H1 (cell line): ENCODE data around the gene SCGB2B2. TPM values are rescaled to one million over a fixed set of nuclear protein-coding genes. Genes with fewer than 3 reads are reported as not detected.

Experiments
- CTCF ChIA-PET: fragments of 300-600 bp; sonication (Branson Sonifier 250); formaldehyde crosslinking; loops from one replicate; lab custom pipeline; 2021; ENCODE audit not compliant: partially characterized antibody; lab: Charles Lee
- POLR2A ChIA-PET: fragments of 300-600 bp; sonication (Branson Sonifier 250); formaldehyde crosslinking; loops from one replicate; lab custom pipeline; 2021; ENCODE audit warnings: inconsistent platforms; ENCODE audit not compliant: partially characterized antibody; lab: Charles Lee
- DNase-seq, 2 experiments: peaks; one replicate each; pipeline versions ENCODE4 v3.0.0 to v3.0.0-alpha.2; 2010 to 2022; ENCODE audit warnings: low spot score in 2 of 2, low read depth in 1 of 2, mixed read lengths in 1 of 2
- FAIRE-seq: peaks from 2 replicates; lab custom pipeline; 2011; peaks lifted over from hg19 to GRCh38; lab: Jason Lieb, UNC
- H2AFZ ChIP-seq: 2 replicates; pipeline ENCODE4 v1.8.1; 2012; ENCODE audit warnings: low read length, inconsistent platforms
- H2AK5ac ChIP-seq: 2 replicates; pipeline ENCODE4 v1.6.1; 2013; ENCODE audit warnings: low read depth, low read length
- H2BK120ac ChIP-seq: replicated peaks from 2 replicates; pipeline ENCODE3; 2013; ENCODE audit warnings: low read depth, low read length, inconsistent platforms
- H2BK12ac ChIP-seq: 2 replicates; pipeline ENCODE4 v1.6.1; 2013; ENCODE audit warnings: low read depth, low read length
- H2BK15ac ChIP-seq: 2 replicates; pipeline ENCODE4 v1.6.1; 2013; ENCODE audit warnings: low read length
- H2BK20ac ChIP-seq: 2 replicates; pipeline ENCODE4 v1.6.1; 2013; ENCODE audit warnings: low read length
- H2BK5ac ChIP-seq: 2 replicates; pipeline ENCODE4 v1.6.1; 2013; ENCODE audit warnings: low read depth, low read length
- H3K14ac ChIP-seq: 2 replicates; pipeline ENCODE4 v1.6.1; 2013; ENCODE audit warnings: inconsistent platforms; ENCODE audit not compliant: insufficient read length
- H3K18ac ChIP-seq: 2 replicates; pipeline ENCODE4 v1.6.1; 2013; ENCODE audit warnings: low read length; ENCODE audit errors: extremely low read depth
- H3K23ac ChIP-seq: 2 replicates; pipeline ENCODE4 v1.6.1; 2013; ENCODE audit warnings: inconsistent platforms; ENCODE audit not compliant: insufficient read length
- H3K23me2 ChIP-seq: 2 replicates; pipeline ENCODE4 v1.6.1; 2013; ENCODE audit warnings: low read depth, low read length
- H3K27ac ChIP-seq: 2 replicates; pipeline ENCODE4 v1.6.1; 2011; ENCODE audit warnings: low read depth, low read length, inconsistent platforms
- H3K27me3 ChIP-seq, 4 experiments: replicated peaks in 1 of 4; 1 replicate in 1 of 4; 2 replicates in 3 of 4; pipeline versions ENCODE4 v1.6.1 to v1.8.1; 2011 to 2013; ENCODE audit warnings: low read length in 3 of 4, mild to moderate bottlenecking in 3 of 4, inconsistent platforms in 2 of 4, mixed read lengths in 2 of 4, moderate library complexity in 1 of 4; ENCODE audit not compliant: control insufficient read depth in 3 of 4, insufficient read depth in 3 of 4; ENCODE audit errors: extremely low read depth in 1 of 4
- H3K36me3 ChIP-seq, 4 experiments: 2 replicates each; pipeline versions ENCODE4 v1.6.1 to v1.8.1; 2011 to 2013; ENCODE audit warnings: mild to moderate bottlenecking in 4 of 4, low read length in 3 of 4, moderate library complexity in 2 of 4, control low read depth in 1 of 4, inconsistent platforms in 1 of 4; ENCODE audit not compliant: insufficient read depth in 4 of 4, control insufficient read depth in 2 of 4
- H3K4ac ChIP-seq: replicated peaks from 2 replicates; pipeline ENCODE3; 2013; ENCODE audit warnings: low read length, low read depth, mixed read lengths, inconsistent platforms; ENCODE audit not compliant: insufficient read length
- H3K4me1 ChIP-seq, 4 experiments: replicated peaks in 1 of 4; 1 replicate in 1 of 4; 2 replicates in 3 of 4; pipeline versions ENCODE4 v1.6.1 to v1.8.1; 2011 to 2013; ENCODE audit warnings: low read length in 3 of 4, inconsistent platforms in 2 of 4, mixed read lengths in 1 of 4; ENCODE audit not compliant: insufficient read depth in 4 of 4, control insufficient read depth in 3 of 4
- H3K4me2 ChIP-seq, 2 experiments: 2 replicates each; pipeline versions ENCODE4 v1.6.1 to v1.8.1; 2011 to 2013; ENCODE audit warnings: low read depth in 2 of 2, low read length in 2 of 2, control low read depth in 1 of 2, inconsistent platforms in 1 of 2, mild to moderate bottlenecking in 1 of 2; ENCODE audit not compliant: insufficient read depth in 1 of 2
- H3K4me3 ChIP-seq, 4 experiments: fragments of 200-600, 300-600 bp in 1 of 4; sonication (generic), shearing (Covaris generic), sonication (Bioruptor Twin) in 1 of 4; 2 replicates each; pipeline versions ENCODE4 v1.5.1 to v1.8.1; 2011 to 2016; ENCODE audit warnings: low read length in 4 of 4, low read depth in 3 of 4, control low read depth in 2 of 4, inconsistent platforms in 2 of 4, mild to moderate bottlenecking in 2 of 4, mixed read lengths in 1 of 4, moderate library complexity in 1 of 4; ENCODE audit not compliant: insufficient read depth in 2 of 4; ENCODE audit errors: extremely low read depth in 1 of 4
- H3K56ac ChIP-seq: replicated peaks from 2 replicates; pipeline ENCODE3; 2013; ENCODE audit warnings: low read depth, mild to moderate bottlenecking, mixed read lengths, low read length, inconsistent platforms; ENCODE audit not compliant: insufficient read length
- H3K79me1 ChIP-seq: 2 replicates; pipeline ENCODE4 v1.6.1; 2013; ENCODE audit warnings: low read depth, low read length, control low read depth
- H3K79me2 ChIP-seq, 2 experiments: 2 replicates each; pipeline versions ENCODE4 v1.6.1 to v1.8.1; 2012 to 2013; ENCODE audit warnings: low read length in 2 of 2, mild to moderate bottlenecking in 2 of 2, inconsistent platforms in 1 of 2; ENCODE audit not compliant: insufficient read depth in 2 of 2, control insufficient read depth in 1 of 2
- H3K9ac ChIP-seq, 4 experiments: replicated peaks in 1 of 4; 1 replicate in 1 of 4; 2 replicates in 3 of 4; pipeline versions ENCODE4 v1.6.1 to v1.8.1; 2011 to 2013; ENCODE audit warnings: low read depth in 3 of 4, low read length in 3 of 4, control low read depth in 2 of 4, mild to moderate bottlenecking in 2 of 4, moderate library complexity in 2 of 4, inconsistent platforms in 1 of 4; ENCODE audit errors: extremely low read depth in 1 of 4
- H3K9me3 ChIP-seq, 2 experiments: 2 replicates each; pipeline versions ENCODE4 v1.6.1 to v1.8.1; 2012 to 2013; ENCODE audit warnings: mild to moderate bottlenecking in 2 of 2, moderate library complexity in 2 of 2, control low read depth in 1 of 2, inconsistent platforms in 1 of 2, low read depth in 1 of 2, low read length in 1 of 2, mixed read lengths in 1 of 2; ENCODE audit not compliant: insufficient read depth in 2 of 2
- H4K20me1 ChIP-seq, 2 experiments: replicated peaks in 1 of 2; 2 replicates each; pipeline versions ENCODE3 to v1.8.1; 2011 to 2013; ENCODE audit warnings: inconsistent platforms in 2 of 2, low read length in 2 of 2, mild to moderate bottlenecking in 1 of 2; ENCODE audit not compliant: insufficient read depth in 2 of 2, control insufficient read depth in 1 of 2
- H4K5ac ChIP-seq: 2 replicates; pipeline ENCODE4 v1.6.1; 2013; ENCODE audit warnings: low read length, low read depth, mixed read lengths, inconsistent platforms; ENCODE audit not compliant: insufficient read length
- H4K8ac ChIP-seq: 2 replicates; pipeline ENCODE4 v1.8.0; 2013; ENCODE audit warnings: mild to moderate bottlenecking, moderate library complexity, low read length, inconsistent platforms; ENCODE audit not compliant: insufficient read depth; ENCODE audit errors: extremely low read depth
- H4K91ac ChIP-seq: replicated peaks from 2 replicates; pipeline ENCODE3; 2013; ENCODE audit warnings: low read length, mixed read lengths, inconsistent platforms; ENCODE audit not compliant: insufficient read length
- ASH2L ChIP-seq: fragments of 200-600, 300-600 bp; sonication (generic); IDR thresholded peaks from one replicate; pipeline ENCODE4 v1.7.1; 2017; ENCODE audit warnings: low read length
- BACH1 ChIP-seq: IDR thresholded peaks from 2 replicates; pipeline ENCODE4 v1.6.1; 2012; ENCODE audit warnings: low read length, improper control_type of control experiment
- BCL11A ChIP-seq, 2 experiments: IDR thresholded peaks; one replicate each; pipeline ENCODE4 v1.6.1; 2011; ENCODE audit warnings: low read depth in 2 of 2, low read length in 2 of 2, mild to moderate bottlenecking in 2 of 2
- CHD2 ChIP-seq: IDR thresholded peaks from 2 replicates; pipeline ENCODE4 v1.6.1; 2012; ENCODE audit warnings: low read length, improper control_type of control experiment
- FOSL1 ChIP-seq: IDR thresholded peaks from 2 replicates; pipeline ENCODE4 v1.6.1; 2011; ENCODE audit warnings: mild to moderate bottlenecking, low read depth, low read length, moderate library complexity; ENCODE audit not compliant: insufficient read depth
- GTF2F1 ChIP-seq: IDR thresholded peaks from 2 replicates; pipeline ENCODE4 v1.6.1; 2012; ENCODE audit warnings: low read depth, low read length, improper control_type of control experiment, borderline replicate concordance
- HDAC6 ChIP-seq: IDR thresholded peaks from one replicate; pipeline ENCODE4 v1.7.1; 2012; ENCODE audit warnings: low read depth, mild to moderate bottlenecking, inconsistent platforms, low read length, moderate library complexity
- KDM4A ChIP-seq: IDR thresholded peaks from one replicate; pipeline ENCODE4 v1.7.1; 2012; ENCODE audit warnings: low read depth, mild to moderate bottlenecking, moderate library complexity, low read length, inconsistent platforms; ENCODE audit not compliant: severe bottlenecking
- POLR2A ChIP-seq, 2 experiments: IDR thresholded peaks; 1 replicate in 1 of 2; 2 replicates in 1 of 2; pipeline ENCODE4 v1.6.1; 2011; ENCODE audit warnings: low read depth in 2 of 2, low read length in 2 of 2, mild to moderate bottlenecking in 2 of 2; ENCODE audit errors: control extremely low read depth in 1 of 2
- RAD21 ChIP-seq, 2 experiments: IDR thresholded peaks in 1 of 2; conservative IDR thresholded peaks in 1 of 2; 2 replicates each; pipeline ENCODE4 v1.6.1; 2011; ENCODE audit warnings: low read depth in 2 of 2, low read length in 2 of 2, improper control_type of control experiment in 1 of 2, inconsistent platforms in 1 of 2, mild to moderate bottlenecking in 1 of 2, moderate library complexity in 1 of 2
- RBBP5 ChIP-seq: IDR thresholded peaks from 2 replicates; pipeline ENCODE4 v1.7.1; 2012; ENCODE audit warnings: low read depth, mild to moderate bottlenecking, inconsistent platforms, low read length, moderate library complexity, borderline replicate concordance
- RFX5 ChIP-seq: IDR thresholded peaks from 2 replicates; pipeline ENCODE4 v1.6.1; 2011; ENCODE audit warnings: low read depth, low read length, improper control_type of control experiment, borderline replicate concordance
- SP2 ChIP-seq: IDR thresholded peaks from 2 replicates; pipeline ENCODE4 v1.6.1; 2012; ENCODE audit warnings: mild to moderate bottlenecking, low read length, inconsistent platforms
- SUZ12 ChIP-seq: fragments of 200-600 bp; sonication (generic); IDR thresholded peaks from 2 replicates; pipeline ENCODE4 v1.6.1; 2012; ENCODE audit warnings: mild to moderate bottlenecking, inconsistent platforms, low read length, moderate library complexity, mixed read lengths
- TEAD4 ChIP-seq: IDR thresholded peaks from 2 replicates; pipeline ENCODE4 v1.6.1; 2012; ENCODE audit warnings: low read depth, low read length, inconsistent platforms, mixed read lengths
- ZNF274 ChIP-seq: IDR thresholded peaks from 2 replicates; pipeline ENCODE4 v1.7.0; 2012; ENCODE audit warnings: low read length, borderline replicate concordance; ENCODE audit errors: extremely low read depth
- WGBS, 2 experiments: shearing (Covaris generic) in 1 of 2; methylation state at CpG; one replicate each; pipeline versions ENCODE4 v1.1.6 to v1.1.7; 2013 to 2015; ENCODE audit warnings: low lambda C conversion rate in 2 of 2, mixed read lengths in 2 of 2, inconsistent platforms in 1 of 2, low coverage in 1 of 2, missing lambda C conversion rate in 1 of 2; ENCODE audit not compliant: insufficient replicate concordance in 2 of 2, insufficient coverage in 1 of 2, insufficient read length in 1 of 2; ENCODE audit errors: extremely low coverage in 1 of 2, missing lambda C conversion rate in 1 of 2; 5-methylcytosine and 5-hydroxymethylcytosine counted together
- polyA plus RNA-seq, 7 experiments: library from polyadenylated mRNA; depleted of rRNA in 3 of 7; stranded (reverse) in 5 of 7; unstranded in 2 of 7; fragments of >200 nt in 5 of 7; fragments of 200-250 nt in 2 of 7; gene quantifications; 1 replicate in 5 of 7; 2 replicates in 1 of 7; 4 replicates in 1 of 7; pipeline versions ENCODE4 v1.2.1 to v1.2.3, GENCODE V29; 2011 to 2013; ENCODE audit warnings: missing spikeins in 2 of 7, mixed read lengths in 2 of 7
- total RNA-seq: library from RNA; stranded (reverse); fragmentation: NEBNext Ultra II Directional; extraction: Animal tissue kit (Norgen Biotek cat#: 25700); gene quantifications from 2 replicates; pipeline ENCODE4 v1.2.1, GENCODE V29; 2021

The SCGB2B2 gene
- total and polyA plus RNA-seq, 2 of the 8 experiments (the other 6 are each of a cell fraction or from before 2014, with no cell fraction given), result 0.09 TPM; not detected in 1

- Histone ChIP-seq H3K23me2 (no peaks in the 10 kb centered on the region), H3K4me3 (no peak overlapping the region)
- WGBS, 2 experiments, result 81% methylated on average over 11 of the region's 11 CpGs; no CpG with 5 or more reads in 1 of the 2 experiments
- no peak for TF ChIP-seq BACH1
- TF ChIP-seq RFX5, result no peak
- no peak for TF ChIP-seq KDM4A
- no peak for TF ChIP-seq SP2
- TF ChIP-seq FOSL1, result no peak
- TF ChIP-seq ZNF274, result no peak
- no peak for TF ChIP-seq BCL11A (IDR thresholded peaks at IDR 0.05; ENCODE audit: low read depth in 2 of 2, low read length in 2 of 2)
- TF ChIP-seq RBBP5, result no peak
- TF ChIP-seq GTF2F1, result no peak
- no peak for TF ChIP-seq SUZ12
- TF ChIP-seq ASH2L, result no peak
- TF ChIP-seq POLR2A (IDR thresholded peaks at IDR 0.05; ENCODE audit: control extremely low read depth in 1 of 2, low read depth in 2 of 2, low read length in 2 of 2), result no peak
- no peak for TF ChIP-seq TEAD4
- TF ChIP-seq HDAC6, result no peak
- no peak for TF ChIP-seq RAD21 (IDR thresholded peaks at IDR 0.05 in 1 of 2, conservative IDR thresholded peaks at IDR 0.05 in 1 of 2; ENCODE audit: low read depth in 2 of 2, low read length in 2 of 2)
- TF ChIP-seq CHD2, result no peak
These were observed 45.4 kb upstream of the SCGB2B2 start for GRCh38 chr19:34722353-34722752.

More at GRCh38 chr19:34722353-34722752, 45.4 kb upstream of the SCGB2B2 start:
- no peak overlapping the region for H4K91ac ChIP-seq
- POLR2A ChIA-PET, result no interaction called here
- no peak overlapping the region for H2BK15ac ChIP-seq
- H2AFZ ChIP-seq, result no peak overlapping the region
- H3K27me3 ChIP-seq, result no peaks in the 10 kb centered on the region
- no peak overlapping the region for H2BK5ac ChIP-seq
- CTCF ChIA-PET, result no interaction called here
- H4K5ac ChIP-seq, result no peak overlapping the region
- no peak overlapping the region for H3K9ac ChIP-seq
- peaks cover 11 to 20% of the 10 kb centered on the region in 2 experiments; a peak in 3 of 4 replicates for H3K9me3 ChIP-seq
- no peaks in the 10 kb centered on the region for H3K79me2 ChIP-seq
- no peak for DNase-seq
- no peak overlapping the region for H3K4ac ChIP-seq
- no peaks in the 10 kb centered on the region for H3K79me1 ChIP-seq
- H2BK12ac ChIP-seq, result no peak overlapping the region
- no peak overlapping the region for H3K18ac ChIP-seq
- FAIRE-seq, result no peak
- H3K14ac ChIP-seq, result no peak overlapping the region
- no peak overlapping the region for H3K27ac ChIP-seq
- no peaks in the 10 kb centered on the region for H3K4me1 ChIP-seq
- no peak overlapping the region for H3K23ac ChIP-seq
- no peak overlapping the region for H2AK5ac ChIP-seq
- H2BK20ac ChIP-seq, result no peak overlapping the region
- no peak overlapping the region for H3K4me2 ChIP-seq
- no peak overlapping the region for H2BK120ac ChIP-seq
- no peak overlapping the region for H4K8ac ChIP-seq
- no peaks in the 10 kb centered on the region for H3K36me3 ChIP-seq
- H4K20me1 ChIP-seq, result no peaks in the 10 kb centered on the region
- H3K56ac ChIP-seq, result no peak overlapping the region
